NCI-H748 treated with DMSO at 0.1 percent for 48 hours (cell line): ENCODE results near the gene CMIP.
"Not testable (repeated sequence)": the region's sequence is repeated elsewhere in the genome, so short reads cannot be mapped to it uniquely, and the experiment has no call there.

Experiments used
- DNase-seq: peaks from one replicate; lab custom pipeline; 2025; lab: John Stamatoyannopoulos, UW

Gene CMIP

DNA sequence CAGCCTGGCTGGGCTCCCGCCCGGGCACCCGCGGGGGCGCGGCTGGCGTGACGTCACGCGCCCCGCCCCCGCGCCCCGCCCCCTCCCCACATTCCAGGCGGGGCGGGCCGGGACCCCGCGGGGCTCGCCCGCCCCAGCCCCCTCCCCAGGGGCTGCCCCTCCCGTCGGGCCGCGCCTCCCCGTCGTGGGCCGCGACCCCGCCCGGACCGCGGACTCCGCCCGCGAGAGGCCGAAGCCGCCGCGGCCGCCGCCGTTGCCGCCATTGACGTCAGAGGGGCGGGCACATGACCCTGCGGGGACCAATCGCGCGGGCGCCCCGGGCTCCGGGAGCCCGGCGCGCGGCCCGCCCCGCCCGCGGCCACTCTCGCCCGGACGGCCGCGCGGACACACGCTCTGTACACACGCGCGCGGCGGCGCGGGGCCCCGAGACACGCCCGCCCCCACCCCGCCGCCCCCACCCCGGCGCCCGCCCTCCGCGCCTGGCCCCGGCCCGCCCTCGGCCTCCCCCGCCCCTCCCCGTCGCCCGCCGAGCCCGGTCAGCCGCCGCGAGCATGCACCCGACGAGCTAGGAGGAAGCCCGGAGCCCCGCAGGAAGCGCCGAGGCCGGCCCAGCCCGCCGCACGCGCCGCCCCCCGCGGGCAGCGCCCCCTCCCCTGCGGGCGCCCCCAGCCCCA is at the start of gene CMIP:
Gene CMIP (plus strand): TSS at position 361 of the 674 bp plus-strand sequence.
- DNase-seq, result peak; percentile 31

GRCh38 chr16:81394966-81395655 is 49.5 kb upstream of the CMIP start:
- no peak for DNase-seq

DNA sequence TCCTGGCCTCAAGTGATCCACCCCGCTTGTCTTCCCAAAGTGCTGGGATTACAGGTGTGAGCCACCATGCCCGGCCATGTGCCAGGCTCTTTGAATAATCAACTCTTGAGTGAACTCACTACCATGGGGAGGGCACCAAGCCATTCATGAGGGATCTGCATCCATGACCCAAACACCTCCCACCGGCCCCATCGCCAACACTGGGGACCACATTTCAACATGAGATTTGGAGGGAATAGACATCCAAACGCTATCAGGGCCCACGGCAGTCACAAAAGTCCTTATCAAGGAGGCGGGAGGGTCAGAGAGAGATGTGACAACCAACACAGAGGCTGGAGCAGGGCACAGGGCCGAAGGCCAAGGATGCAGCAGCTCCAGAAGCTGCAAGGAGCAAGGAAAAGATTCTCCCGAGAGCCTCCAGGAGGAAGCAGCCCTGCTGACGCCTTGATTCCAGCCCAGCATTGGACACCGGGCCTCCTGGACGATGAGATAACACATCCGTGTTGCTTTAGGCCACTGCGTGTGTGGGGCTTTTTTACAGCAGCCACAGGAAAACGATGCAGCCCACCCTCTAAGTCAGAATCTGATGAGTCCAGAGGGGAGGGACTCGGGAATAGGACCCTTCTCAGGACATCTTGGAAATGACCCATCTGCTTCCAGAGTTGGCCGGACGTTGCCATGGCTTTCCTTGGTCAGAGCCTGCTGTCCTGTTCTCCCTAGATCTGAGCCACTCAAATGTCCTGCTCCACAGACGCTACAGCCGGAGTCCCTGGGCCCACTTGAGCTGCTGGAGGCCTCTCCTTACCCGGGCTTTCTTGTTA is 47.3 kb upstream of the CMIP start:
- no peak for DNase-seq

GRCh38 chr16:81397879-81398520 is 46.6 kb upstream of the CMIP start:
- no peak for DNase-seq

GRCh38 chr16:81399909-81400308 is 44.7 kb upstream of the CMIP start:
- DNase-seq, result no peak

- no peak for DNase-seq
Observed at GRCh38 chr16:81401035-81401950, 43.3 kb upstream of the CMIP start.

DNA sequence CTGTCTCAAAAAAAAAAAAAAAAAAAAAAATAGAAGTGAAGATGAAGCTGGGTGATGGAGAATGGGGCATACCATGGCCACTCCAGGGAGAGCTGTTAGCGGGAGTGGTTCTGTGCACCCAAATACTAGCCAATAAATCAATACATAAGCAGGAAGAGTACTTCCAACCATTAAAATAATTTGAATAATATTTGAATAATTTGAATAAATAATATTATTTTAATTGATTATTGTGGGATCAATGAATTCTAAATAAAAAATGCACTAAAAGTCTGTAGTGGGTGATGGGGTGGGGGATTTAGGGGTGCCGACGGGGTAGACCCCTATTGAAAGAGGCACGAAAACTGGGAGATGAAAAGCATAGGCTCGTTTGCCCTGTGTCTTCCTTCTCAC is 41.4 kb upstream of the CMIP start:
- DNase-seq, result no peak

DNA sequence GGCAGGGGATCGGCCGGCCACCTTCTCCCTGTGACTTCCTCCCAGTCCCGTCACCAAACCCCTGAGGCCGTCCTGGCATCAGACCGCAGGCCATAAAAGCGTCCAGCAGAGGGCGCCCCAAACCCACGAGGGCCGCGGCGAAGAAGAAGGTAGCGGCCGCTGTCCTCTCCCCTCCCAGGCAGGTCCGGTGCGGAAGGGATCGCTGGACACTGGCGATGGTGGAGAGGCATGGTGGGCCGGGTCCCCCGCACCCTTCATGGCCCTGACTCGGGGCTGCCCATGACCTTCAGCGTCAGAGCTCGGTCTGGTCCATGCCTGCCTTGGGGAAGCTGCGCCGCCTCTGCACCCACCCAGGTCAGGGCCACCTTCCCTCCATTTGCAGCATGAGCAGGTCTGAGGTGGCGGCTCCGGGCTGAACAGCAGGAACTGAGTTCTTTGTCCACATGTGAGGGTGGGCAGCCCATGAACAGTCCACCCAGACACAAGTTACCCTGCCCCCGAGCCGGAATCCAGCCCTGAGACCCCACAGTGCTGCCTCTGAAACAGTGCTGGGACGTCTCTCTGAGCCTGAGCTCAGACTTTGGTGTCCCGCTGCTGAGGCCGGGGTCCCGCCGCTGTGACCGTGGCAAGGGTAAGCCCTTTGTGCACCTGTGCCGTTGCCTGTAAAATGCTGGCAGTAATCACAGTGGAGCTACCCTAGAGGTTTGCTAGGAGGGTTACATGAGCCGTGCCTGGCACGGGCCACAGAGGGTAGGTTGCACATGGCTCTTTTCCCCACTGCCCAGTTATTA is 40.8 kb upstream of the CMIP start:
- peak; percentile 40 for DNase-seq

DNA sequence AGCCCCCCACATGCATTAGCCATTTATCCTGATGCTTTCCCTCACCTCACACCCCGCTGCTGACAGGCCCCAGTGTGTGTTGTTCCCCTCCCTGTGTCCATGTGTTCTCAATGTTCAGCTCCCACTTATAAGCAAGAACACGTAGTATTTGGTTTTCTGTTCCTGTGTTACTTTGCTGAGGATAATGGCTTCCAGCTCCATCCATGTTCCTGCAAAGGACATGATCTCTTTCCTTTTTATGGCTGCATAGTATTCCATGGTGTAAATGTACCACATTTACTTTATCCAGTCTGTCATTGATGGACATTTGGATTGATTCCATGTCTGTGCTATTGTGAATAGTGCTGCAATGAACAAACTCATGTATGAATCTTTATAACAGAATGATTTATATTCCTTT is 39.6 kb upstream of the CMIP start:
- DNase-seq, result not testable (repeated sequence)

GRCh38 chr16:81405702-81406113 is 38.9 kb upstream of the CMIP start:
- no peak for DNase-seq

DNA sequence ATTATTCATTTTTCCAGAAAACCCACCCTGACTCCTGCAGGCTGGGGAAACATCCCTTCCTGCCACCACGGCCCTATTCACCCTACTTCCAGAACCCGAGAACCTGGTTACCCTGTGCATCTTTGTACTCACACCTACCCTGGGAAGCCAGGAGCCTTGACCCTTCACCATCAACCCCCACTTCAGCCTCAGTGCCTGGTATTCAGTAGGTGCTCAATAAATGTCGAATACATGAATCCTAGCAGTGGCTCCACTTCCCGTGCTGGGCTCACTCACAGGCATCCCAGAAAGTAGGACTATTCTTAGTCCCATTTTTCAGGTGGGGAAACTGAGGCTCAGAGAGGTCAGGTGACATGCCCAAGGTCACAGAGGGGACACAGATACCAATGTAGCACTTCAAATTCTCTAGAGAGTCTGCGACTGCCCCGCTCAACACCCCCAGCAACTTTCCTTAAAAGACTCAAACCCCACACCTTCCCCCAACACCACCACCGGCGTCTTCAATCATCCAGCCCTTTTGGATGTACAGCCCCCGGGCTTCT is 36.1 kb upstream of the CMIP start:
- DNase-seq, result no peak

GRCh38 chr16:81409016-81409556 is 35.5 kb upstream of the CMIP start:
- DNase-seq, result no peak

DNA sequence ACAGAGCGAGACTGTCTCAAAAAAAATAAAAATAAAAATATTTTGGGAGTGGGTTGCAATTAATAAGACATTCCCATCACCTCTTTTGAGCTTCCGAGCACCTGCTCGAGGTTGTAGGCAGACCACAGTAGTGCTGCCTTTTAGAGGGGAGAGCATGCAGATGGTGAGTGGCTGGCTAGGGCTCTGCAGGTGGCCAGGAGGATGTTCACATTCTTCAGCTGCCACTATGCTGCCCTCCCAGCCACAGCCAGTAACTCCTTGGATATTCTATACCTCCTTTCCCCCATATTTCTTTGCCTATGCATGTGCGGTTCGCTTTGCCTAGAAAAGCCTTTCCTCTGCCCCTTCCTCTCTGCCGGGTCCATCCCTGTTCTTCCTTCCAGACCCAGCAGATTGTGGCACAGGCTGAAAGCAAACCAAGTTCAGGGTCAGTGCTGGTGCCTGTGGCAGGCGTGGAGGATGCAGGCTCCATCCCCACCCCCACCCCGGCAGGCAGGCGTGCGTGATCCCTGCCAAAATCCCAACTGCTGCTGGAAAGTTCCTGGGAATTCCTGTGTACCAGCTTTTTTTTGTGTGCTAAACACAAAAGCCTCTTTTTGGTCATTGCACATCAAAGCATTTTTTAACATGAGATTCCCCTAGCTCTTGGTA is 33.8 kb upstream of the CMIP start:
- DNase-seq, result no peak

DNA sequence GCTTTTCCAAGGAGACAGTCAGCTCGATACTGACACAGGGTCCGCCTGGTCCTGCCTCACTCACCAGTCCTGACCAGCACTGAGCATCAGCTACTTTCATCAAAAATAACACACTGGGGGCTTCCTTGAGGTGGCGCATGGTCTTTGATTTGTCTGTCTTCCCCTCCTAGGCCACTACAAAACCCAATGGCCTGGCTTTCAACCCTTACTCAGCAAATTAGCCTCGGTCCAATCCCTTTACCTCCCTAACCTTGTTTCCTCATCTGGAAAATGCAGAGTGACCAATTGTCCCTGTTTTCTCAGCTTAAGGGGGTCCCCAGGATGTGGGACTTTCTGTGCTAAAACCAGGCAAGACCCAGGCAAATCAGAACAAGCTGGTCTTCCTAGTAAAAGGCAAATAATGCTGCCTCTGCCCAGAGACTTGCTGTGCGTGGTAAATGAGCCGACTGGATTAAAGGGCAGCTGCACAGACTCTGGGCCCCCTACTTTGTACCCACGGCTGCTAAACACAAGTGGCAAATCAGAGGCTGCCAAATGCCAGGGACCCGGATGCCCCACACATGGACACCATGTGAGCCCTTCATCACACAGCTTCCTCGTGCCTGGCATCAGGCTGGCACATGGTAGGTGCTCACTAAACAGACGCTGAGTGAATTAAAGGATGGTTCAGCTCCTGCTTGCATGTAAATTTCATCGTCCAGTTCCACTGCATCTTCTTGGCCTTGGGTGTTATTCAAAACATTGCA is 31.2 kb upstream of the CMIP start:
- DNase-seq, result no peak

DNA sequence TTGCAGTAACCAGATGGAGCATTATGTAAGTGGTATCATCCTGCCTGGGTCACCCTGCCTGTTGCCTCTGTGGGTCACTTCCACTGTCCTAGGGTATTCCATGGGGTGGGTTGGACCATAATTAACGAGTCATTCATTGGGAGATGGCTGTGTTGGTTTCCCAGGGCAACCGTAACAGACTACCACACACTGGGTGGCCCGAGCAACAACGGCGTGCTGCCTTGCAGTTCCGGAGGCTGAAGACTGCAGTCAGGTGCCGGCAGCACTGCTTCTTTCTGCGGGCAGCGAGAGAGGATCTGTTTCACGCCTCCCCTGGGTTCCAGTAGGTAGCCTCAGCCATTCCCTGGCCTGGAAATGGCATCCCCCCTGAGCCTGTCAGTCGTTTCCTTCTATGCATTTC is 28.9 kb upstream of the CMIP start:
- DNase-seq, result peak; percentile 4

GRCh38 chr16:81416749-81417148 is 27.9 kb upstream of the CMIP start:
- DNase-seq, result no peak

GRCh38 chr16:81417210-81417609 is 27.4 kb upstream of the CMIP start:
- DNase-seq, result no peak

DNA sequence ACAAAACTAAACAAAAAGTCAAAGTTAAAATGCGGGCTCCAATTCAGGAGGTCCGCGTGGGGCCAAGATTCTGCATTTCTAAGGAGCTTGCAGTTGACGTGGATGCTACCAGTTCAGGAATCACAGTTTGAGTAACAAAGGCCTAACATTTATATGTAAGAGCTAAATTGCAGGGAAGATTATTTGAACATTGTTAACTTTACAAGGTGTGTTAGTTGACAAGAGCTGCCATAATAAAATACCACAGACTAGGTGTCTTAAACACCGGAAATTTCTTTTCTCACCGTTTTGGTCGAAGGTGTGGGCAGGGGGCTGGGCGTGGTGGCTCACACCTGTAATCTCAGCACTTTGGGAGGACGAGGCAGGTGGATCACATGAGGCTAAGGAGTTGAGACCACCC is 24.8 kb upstream of the CMIP start:
- no peak for DNase-seq

GRCh38 chr16:81421126-81421525 is 23.5 kb upstream of the CMIP start:
- no peak for DNase-seq
